HG02840 (cell line): Measurements from ENCODE around the gene COX6B1.
"Not testable (repeated sequence)": the region's sequence is repeated elsewhere in the genome, so short reads cannot be mapped to it uniquely, and the experiment has no call there.

ENCODE experiments used
- ATAC-seq: cut with Tn5 transposase; IDR thresholded peaks from one replicate; pipeline ENCODE4 v1.9.1; 2021; ENCODE audit warnings: mild to moderate bottlenecking, moderate library complexity, moderate number of reproducible peaks; ENCODE audit not compliant: unreplicated experiment, low FRiP score

Gene COX6B1

DNA sequence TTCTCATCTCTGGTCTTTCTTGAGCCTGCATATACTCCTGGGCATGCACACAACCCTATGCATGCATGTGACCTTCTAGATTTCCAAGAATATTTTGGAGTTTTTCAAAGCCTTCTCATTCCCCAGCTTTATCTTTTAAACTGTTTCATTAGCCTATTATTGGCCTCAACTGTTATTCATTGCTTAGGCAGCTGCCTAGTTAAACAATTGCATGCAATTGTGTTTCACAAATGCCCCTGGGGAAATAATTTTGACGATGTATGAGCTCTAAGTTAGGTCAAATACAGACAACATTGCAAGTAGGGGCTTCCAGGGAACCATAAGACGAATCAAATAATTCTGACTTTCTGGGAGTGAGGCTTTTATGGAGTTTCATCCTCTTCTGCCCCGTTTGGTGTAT, 15.9 kb downstream of the COX6B1 start:
- ATAC-seq = no peak

DNA sequence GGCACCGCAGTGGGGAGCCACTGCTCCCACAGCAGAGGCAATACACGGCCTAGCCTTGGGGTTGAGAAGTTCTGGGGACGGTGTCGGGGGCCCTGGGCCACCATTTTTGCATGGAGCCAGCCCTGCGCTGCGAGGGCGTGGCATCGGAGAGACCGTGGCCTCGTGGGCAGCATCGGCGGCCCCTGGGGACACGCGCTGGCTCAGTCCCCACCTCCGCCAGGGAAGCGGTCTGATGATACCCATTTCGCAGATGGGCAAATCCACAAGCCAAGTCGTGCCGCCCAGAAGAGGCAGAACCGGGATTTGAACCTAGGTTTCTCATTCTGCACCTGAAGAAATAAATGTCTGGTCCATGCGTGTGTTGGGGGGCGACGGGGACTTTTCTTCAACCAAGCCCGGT, 17.0 kb downstream of the COX6B1 start:
- no peak for ATAC-seq

DNA sequence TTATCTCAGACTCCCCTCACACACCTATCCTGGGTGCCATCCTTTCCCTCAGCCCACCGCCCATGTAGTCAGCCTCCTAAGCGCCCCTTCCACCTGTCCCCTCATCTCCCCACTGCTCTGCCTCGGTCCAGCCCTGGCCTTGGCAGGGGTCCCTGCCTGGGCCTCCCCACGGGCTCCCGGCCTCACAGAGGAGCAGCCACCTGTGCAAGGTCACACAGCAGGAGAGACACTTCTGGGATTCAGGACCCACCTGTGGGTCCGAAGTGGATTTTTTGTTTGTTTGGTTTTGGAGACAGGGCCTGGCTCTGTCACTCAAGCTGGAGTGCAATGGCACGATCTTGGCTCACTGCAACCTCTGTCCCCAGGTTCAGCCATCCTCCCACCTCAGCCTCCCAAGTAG, 17.5 kb downstream of the COX6B1 start:
- ATAC-seq = no peak

DNA sequence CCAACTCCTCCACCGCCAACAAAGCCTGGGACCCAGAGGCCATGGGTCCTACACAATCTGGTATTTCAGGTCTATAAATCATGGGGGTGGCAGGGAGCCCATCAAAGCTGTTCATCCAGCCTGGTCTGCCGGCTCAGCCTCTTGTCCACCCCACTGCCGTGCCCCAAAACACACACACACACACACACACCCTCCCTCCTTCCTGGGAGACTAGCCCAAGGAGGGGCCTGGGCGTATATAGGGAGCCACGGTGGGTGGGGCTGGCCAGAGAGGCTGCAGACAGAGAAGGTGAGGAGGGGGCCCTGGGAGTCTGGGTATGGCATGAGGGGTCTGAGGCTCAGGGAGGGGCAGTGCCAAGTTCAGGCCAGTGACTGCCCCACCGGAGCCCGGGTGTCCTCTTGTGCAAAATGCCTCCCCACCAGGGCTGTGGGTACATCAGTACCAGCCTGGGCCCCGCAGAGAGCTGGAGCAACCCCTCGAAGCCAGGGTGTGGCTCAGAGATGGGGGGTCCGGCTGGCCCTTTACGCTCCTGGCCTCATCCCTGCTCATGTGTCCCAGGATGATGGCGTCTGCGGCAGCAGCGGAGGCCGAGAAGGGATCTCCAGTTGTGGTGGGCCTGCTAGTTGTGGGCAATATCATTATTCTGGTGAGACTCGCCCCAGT, 18.3 kb downstream of the COX6B1 start, which contains the start of gene UPK1A:
Gene UPK1A, plus strand, starts transcription at position 267 of the 663 bp plus-strand sequence. Its CDS starts 296 bp downstream, at position 563.
- ATAC-seq = no peak

DNA sequence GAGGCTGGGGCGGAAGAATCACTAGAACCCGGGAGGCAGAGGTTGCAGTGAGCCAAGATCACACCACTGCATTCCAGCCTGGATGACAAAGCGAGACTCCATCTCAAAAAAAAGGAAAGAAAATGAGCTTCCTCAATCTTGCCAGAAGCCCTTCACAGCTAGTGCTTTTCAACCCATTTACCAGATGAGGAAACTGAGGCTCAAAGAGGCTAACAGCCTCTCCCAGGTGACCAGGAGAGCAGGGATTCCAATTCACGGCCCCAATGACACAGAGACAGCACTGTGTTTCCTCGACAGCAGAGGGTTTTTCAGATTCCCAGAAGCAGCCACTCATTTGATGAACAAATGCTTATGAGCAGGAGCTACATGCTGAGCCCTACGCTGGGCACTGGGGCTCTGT, 21.4 kb downstream of the COX6B1 start:
- ATAC-seq = no peak

DNA sequence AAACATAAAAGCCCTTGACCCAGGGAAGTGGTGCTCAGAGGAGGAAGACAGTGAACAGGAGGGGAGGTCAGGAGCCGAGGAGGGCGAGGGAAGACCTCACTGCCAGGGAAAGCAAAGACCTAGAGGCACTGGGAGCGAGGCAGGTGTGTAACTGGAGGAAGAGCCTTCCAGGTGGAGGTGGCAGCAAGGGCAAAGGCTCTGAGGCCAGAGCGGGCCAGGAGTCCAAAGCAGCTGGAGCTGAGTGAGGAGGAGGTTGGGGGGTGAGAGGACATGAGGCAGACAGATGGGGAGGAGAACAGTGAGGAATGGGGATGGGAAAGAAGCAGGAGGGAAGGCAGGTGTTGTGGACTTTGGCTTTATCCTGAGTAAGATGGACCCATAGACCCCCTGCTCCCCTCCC, 21.9 kb downstream of the COX6B1 start:
- ATAC-seq = no peak

DNA sequence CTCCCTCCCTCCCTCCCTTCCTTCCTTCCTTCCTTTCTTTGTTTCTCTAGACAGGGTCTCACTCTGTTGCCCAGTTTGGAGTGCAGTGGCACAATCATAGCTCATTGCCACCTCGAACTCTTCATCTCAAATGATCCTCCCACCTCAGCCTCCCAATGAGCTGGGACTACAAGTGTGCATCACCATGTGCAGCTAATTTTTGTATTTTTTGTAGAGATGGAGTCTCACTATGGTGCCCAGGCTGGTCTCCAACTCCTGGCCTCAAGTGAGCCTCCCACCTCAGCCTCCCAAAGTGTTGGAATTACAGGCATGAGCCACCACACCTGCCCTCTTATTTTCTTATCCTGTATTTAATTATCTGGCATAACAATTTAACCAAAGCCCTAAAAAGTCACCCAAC, 22.6 kb downstream of the COX6B1 start:
- ATAC-seq = no peak

DNA sequence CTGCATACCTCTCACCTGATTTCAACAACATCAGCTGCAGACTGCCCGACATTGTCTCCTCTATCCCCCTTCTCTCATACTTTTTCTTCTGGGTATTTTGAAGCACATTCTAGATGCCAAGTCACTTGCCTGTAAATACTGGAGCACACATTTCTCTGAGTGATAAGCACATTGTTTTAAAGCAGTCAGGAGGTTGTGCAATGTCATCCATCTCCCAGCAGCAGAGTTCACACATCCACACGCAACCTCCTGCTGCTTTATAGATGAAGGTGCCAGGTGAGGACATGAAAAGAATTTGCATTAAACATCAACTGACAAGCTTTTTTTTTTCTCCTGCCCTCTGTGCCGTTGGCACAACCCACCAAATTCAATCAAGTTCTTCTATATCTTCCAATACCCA, 23.7 kb downstream of the COX6B1 start:
- ATAC-seq = no peak

DNA sequence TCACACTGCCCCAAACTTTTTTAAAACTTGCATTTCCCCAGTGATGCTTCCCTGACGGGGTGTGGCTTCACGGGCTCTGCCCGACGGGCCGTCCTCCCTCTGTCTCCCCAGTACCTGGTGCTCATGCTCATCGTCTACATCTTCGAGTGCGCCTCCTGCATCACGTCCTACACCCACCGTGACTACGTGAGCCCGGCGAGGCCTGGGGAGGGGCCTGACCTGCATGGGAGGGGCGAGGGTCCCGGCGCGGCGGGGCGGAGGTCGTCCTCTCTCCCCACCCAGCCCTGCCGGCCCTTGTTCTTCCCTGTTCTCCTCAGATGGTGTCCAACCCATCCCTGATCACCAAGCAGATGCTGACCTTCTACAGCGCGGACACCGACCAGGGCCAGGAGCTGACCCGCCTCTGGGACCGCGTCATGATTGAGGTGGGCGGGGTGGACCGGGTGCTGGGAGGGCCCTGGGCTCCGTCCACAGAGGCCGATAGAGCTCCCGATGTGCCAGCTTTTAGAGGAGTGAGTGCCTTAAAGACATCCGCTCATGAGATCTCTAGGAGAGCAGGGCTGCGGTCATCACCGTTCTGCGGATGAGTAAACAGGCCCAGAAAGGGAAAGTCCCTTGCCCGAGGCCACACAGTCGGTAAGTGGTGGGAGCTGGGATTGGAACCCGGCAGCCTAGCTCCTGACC, 25.1 kb downstream of the COX6B1 start:
- no peak for ATAC-seq

DNA sequence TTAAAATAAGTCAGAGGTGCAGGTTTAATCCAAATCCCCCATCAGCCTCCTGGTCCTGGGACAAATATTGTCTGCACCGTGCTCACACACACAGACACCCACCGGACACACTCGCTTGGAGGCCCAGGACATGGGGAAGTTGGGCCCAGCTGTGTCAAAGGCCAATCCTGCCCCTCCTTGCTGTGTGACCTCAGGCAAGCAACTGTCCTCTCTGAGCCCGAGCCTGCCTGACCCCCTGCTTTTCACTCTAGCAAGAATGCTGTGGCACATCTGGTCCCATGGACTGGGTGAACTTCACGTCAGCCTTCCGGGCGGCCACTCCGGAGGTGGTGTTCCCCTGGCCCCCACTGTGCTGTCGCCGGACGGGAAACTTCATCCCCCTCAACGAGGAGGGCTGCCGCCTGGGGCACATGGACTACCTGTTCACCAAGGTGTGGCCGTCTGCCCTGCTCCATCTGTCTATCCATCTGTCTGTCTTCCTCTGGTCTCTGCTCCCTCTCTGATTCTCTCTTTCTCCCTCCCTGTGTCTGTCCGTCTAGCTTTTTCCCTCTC, 27.5 kb downstream of the COX6B1 start:
- no peak for ATAC-seq

DNA sequence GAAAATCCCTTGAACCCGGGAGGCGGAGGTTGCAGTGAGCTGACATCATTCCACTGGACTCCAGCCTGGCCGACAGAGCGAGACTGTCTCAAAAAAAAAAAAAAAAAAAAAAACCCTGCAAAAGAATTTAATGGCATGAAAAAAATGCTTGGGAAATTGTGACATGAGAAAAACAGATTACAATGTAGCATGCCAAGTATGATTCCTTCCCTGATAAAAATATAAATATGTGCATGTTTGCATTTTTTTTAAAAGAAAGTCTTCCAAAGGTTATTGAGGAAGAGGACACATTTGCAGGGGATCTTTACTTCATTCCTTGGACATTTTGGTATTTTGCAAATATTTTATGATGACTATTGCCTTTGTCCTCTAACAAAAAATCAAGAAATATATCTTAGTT, 41.7 kb downstream of the COX6B1 start:
- ATAC-seq = no peak

DNA sequence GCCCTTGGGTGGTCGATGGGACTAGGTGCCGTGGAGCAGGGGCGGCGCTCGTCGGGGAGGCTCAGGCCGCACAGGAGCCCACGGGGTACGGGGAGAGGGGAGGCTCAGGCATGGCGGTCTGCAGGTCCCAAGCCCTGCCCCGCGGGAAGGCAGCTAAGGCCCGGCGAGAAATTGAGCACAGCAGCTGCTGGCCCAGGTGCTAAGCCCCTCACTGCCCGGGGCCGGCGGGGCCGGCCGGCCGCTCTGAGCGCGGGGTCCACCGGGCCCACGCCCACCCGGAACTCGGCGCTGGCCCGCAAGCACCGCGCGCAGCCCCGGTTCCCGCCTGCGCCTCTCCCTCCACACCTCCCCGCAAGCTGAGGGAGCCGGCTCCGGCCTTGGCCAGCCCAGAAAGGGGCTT, 43.0 kb downstream of the COX6B1 start:
- ATAC-seq = not testable (repeated sequence)

DNA sequence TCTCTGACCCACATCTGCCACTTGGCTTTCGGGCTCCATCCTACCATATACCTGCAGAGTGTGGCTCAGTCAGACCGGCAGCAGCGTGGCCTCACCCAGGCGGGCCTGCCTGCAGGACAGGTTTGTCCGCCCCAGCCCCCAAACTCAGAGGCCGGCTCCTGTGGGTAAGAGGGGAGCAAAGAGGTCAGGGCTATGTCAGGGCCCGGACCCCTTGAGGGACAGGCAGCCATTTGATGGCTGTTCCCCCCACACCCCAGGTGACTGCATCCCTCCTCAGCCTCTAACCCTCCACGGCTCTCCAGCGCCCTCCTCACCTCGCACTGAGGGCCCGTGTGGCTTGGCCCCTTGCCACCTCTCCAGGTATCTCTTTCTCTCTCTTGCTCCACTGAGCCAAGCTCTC, 43.9 kb downstream of the COX6B1 start:
- ATAC-seq = no peak

DNA sequence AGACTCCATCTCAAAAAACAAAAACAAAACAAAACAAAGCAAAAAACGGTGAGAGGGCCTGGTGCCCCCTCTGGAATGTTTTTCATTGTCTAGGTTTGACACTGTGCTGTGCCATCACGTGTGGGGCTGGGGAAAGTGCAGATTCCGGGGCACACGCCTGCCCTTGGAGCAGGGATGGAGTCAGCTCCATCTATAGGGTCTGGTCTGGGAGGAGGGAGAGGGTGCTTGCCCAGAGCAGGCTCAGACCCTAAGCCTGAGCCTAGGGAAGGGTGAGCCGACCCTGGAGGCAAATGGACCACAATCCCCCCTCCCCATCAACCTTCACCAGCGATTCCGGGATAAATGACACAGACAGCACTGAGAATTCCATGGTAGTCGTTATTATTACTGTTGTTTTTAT, 45.3 kb downstream of the COX6B1 start:
- peak; percentile 11 for ATAC-seq

DNA sequence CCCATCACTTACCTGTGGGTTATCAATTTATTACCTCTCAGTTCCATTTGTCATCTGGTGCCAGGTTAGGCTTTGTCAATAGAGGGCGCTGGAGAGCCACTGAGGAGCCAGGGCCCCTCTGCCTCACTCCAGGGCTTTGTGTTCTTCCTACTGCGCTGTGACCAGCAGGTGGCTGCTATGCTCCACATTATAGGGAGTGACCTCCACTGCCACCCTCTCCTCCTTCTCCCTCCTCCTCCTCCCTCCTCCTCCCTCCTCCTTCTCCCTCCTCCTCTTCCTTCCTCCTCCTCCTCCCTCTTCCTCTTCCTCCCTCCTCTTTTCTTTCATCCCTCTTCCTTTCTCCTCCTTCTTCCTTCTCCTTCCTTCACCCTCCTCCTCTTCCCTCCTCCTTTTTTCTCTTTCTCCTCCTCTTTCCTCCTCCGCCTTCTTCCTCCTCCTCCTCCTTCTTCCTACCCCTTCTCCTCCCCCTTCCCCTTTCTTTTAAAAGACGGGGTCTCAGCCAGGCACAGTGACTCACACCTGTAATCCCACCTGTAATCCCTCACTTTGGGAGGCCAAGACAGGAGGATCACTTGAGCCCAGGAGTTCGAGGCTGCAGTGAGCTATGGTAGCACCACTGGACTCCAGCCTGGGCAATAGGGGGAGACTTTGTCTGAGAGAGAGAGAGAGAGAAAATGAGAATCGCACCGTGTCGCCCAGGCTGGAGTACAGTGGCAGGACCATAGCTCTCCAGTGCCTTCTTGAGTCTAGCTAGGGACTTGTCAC, 45.9 kb downstream of the COX6B1 start:
- ATAC-seq = peak; percentile 62

DNA sequence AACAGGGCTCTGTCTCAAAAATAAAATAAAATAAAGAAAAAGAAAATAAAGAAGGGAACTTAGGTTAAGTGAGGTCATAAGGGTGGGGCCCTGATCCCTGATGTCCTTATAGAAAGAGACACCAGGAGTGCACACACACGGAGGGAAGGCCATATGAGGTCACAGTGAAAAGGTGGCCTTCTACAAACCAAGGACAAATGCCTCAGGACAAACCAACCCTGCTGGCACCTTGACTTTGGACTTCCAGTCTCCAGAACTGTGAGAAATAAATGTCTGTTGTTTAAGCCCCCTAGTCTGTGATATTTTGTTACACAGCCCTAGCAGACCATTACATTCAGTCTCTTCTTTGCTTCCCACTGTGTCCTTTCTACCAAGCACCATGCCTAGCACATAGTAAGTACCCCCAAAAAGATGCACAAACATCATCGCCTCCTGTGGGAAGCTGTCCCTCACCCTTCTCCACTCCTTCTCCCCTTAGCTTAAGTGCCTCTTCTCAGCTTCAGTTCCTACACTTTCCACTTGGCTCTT, 47.8 kb downstream of the COX6B1 start:
- ATAC-seq = no peak

DNA sequence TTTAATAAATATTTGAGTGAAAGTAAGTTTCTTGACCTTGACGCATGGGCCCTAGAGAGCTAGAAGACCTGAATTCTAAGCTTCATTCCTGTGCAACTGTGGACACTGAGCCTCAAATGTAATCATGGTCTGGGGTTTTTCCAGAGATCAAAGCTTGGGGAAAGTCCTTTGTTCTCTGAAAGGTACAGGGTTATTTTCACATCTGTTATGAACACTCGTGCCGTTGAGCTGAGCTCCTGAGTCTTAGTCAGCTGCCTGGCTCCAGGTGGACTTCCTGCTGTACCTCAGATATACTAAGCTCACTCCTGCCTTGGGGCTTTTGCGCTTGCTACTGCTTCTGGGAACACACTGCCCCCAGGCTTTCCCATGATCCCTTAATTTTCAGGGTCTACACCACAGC, 48.7 kb downstream of the COX6B1 start:
- ATAC-seq = no peak

DNA sequence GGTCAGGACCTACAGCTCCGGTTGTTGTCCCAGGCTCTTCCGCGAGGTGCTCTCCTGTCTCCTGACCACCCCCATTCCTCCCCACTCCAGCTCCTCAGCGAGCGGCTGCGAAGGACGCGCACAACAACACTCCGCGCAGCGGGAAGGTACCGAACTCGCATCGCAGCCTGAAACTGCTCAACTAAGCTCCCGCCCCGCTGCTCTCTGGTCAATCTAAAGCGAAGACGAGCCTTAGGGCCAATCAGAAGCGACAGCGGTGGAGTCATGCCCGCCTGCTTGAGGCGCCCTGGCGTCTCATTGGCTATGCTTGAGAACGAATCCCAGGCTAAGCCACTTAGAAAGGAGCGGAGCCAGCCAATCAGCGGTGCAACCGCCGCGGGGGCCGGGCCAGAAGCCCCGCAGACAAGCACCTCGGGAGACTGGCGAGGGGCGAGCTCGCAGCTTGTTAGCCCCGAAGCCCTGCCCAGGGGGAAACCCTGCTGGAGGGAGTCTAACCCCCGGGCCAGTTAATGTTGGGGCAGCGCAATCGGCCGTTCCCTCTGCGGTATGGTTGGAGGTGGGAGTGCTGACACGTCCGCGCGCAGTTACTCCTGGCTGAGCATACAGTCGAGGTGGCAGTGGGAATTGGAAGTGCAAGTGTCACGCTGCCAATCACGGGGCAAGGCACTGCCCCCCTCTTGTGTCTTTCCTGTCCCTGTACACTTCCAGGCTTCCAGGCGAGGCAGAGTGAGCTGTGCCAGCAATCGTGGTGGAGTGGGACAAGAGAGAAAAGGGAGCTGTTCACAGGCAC, 54.3 kb downstream of the COX6B1 start:
- peak; percentile 93 for ATAC-seq

DNA sequence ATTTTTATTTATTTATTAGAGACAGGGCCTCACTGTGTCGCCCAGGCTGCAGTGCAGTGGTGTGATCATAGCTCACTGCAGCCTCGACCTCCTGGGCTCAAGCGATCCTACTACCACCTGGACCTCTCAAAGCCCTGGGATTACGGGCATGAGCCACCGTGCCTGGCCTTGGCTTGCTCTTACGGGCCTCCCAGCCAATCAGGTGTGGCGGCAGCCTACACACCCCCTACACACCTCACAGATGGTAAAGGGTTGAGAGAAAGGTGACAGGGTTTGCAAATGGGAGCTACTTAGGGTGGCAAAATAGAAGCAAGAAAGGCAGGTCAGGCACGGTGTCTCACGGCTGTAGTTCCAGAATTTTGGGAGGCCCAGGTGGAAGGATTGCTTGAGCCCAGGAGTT, 55.2 kb downstream of the COX6B1 start:
- no peak for ATAC-seq

DNA sequence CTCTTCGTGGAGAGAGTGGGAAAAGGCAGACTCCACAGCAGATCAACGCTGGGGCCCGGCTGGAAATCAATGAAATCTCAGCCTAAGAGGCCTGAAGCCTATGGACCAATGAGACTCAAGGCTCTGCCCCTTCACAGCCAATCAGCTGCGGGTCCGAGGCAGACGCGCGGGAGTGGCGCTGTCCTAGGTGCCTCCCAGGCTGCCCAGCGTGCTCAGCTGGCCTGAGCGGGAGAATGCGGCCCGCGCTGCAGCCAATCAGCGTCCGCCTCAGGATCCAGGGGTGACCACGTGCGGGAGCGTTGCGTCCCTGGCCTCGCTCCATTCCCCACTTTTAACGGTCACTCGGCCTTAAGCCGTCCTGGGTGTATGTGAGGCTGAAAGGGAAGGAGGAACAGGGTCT, 56.1 kb downstream of the COX6B1 start, which contains the start of gene ZBTB32:
Gene ZBTB32, plus strand, starts transcription at position 341 of the 400 bp plus-strand sequence. CDS start 10,069 bp downstream, outside the sequence.
- ATAC-seq = no peak
